ENCODE measurements around the gene GGT6.

The GGT6 gene

DNA sequence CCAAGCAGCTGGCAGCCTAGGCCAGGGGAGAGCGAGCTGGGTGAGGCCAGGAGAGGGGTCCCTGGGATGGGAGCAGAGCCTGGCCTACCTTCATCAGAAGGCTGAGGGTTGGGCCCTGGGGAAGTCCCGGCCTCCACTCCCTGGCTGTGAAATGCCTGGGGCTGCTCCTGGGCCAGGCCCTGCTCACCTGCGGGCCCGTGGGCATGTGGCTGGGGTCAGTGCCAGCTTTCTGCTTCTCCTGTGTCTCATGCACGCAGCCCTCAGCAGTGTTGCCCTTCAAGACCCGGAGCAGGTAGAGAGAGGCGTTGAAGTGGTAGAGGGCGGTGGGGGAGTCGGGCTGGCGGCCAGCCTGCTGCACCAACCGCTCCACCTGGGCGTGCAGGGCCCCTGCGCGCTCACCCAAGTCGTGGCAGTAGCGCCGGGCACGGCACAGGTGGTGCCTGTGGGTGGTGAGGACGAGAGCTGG is 17.6 kb downstream of the GGT6 start:
- TF ChIP-seq, protein P1, sequence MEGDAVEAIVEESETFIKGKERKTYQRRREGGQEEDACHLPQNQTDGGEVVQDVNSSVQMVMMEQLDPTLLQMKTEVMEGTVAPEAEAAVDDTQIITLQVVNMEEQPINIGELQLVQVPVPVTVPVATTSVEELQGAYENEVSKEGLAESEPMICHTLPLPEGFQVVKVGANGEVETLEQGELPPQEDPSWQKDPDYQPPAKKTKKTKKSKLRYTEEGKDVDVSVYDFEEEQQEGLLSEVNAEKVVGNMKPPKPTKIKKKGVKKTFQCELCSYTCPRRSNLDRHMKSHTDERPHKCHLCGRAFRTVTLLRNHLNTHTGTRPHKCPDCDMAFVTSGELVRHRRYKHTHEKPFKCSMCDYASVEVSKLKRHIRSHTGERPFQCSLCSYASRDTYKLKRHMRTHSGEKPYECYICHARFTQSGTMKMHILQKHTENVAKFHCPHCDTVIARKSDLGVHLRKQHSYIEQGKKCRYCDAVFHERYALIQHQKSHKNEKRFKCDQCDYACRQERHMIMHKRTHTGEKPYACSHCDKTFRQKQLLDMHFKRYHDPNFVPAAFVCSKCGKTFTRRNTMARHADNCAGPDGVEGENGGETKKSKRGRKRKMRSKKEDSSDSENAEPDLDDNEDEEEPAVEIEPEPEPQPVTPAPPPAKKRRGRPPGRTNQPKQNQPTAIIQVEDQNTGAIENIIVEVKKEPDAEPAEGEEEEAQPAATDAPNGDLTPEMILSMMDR (IDR thresholded peaks at IDR 0.05; ENCODE audit: insufficient read depth, low read length, poor library complexity, severe bottlenecking), result no peak
- Histone ChIP-seq H3K4me3 (replicated peaks; ENCODE audit: low read depth, low read length) (no peak overlapping the region), H3K36me3 (ENCODE audit: control insufficient read depth, insufficient read depth, low read length) (peaks cover 50% of the 10 kb centered on the region), H3K27me3 (replicated peaks; ENCODE audit: control insufficient read depth, insufficient read depth, low read length) (no peaks in the 10 kb centered on the region)
- peak; percentile 8 for DNase-seq (ENCODE audit: extremely low read depth, insufficient read length)

DNA sequence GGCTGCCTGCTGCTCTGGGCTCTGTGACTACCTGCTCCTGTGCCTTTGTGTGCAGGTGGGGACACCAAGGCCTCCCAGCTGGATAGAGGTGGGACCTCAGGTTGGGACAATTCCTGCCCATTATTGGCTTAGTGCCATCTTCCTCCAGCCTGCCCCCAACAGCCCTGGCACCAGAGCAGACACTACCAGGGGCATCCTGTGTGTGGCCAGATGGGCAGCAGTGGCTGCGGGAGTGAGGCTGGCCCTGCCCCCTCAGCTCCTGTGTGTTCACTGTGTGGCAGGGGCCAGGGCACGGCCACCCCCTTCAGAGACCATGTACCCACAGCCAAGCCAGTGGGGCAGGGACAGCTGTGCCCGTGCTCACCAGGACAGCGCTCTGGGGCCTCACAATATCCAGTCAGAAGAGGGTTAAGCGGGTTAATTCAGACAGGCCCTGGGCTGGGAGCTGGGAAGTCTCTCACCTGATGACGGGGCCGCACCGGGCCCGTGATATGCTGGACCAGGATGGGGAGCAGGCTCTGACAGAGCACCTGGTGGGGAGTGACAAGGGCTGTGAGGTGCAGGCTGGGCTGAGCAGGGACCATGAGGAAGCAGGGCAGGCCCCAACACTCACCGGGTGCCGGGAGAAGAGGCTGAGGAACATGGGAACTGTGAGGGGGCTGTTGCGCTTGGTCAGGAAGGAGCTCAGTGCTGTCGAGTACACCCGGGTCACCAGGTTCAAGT is 18.2 kb downstream of the GGT6 start:
- no peaks in the 10 kb centered on the region for H3K27me3 ChIP-seq (replicated peaks; ENCODE audit: control insufficient read depth, insufficient read depth, low read length)
- DNase-seq (ENCODE audit: extremely low read depth, insufficient read length), result peak; percentile 11
- TF ChIP-seq, protein P1 (IDR thresholded peaks at IDR 0.05; ENCODE audit: insufficient read depth, low read length, poor library complexity, severe bottlenecking), result no peak
- peaks cover 52% of the 10 kb centered on the region for H3K36me3 ChIP-seq (ENCODE audit: control insufficient read depth, insufficient read depth, low read length)
- no peak overlapping the region for H3K4me3 ChIP-seq (replicated peaks; ENCODE audit: low read depth, low read length)

DNA sequence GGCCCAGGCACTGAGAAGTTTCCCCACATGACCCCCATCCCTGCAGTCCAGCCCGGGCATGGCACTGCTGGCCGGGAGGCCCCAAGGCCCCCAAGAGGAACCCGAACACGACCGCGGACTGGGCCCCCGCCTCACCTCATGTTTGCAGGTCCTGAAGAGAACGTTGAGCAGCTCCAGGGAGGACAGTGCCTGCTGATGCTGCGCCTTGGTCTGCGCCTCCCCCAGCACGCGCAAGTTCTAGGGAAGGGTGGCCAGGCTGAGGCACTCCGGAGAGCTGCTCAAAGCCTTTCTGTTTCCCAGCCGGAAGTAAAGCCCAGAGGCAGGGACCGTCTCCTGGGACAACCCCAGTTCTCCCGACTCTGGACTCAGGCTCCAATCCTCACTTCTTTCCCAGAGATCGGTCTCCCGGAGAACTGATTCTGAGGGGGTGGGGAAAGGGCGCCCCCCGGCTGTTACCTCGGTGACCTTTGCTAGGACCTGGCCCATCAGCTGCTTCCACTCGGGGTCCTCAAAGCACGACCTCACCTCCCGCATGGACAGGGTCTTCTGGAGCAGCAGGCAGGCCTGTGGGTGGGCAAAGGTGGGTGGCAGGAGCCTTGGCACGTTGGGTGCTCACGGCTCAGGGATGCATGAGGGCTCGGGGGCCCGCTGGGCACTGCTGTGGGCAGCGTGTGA is 18.9 kb downstream of the GGT6 start:
- peak; percentile 8 for DNase-seq (ENCODE audit: extremely low read depth, insufficient read length)
- Histone ChIP-seq H3K27me3 (replicated peaks; ENCODE audit: control insufficient read depth, insufficient read depth, low read length) (no peaks in the 10 kb centered on the region), H3K36me3 (ENCODE audit: control insufficient read depth, insufficient read depth, low read length) (peaks cover 52% of the 10 kb centered on the region), H3K4me3 (replicated peaks; ENCODE audit: low read depth, low read length) (no peak overlapping the region)
- TF ChIP-seq, protein P1 (IDR thresholded peaks at IDR 0.05; ENCODE audit: insufficient read depth, low read length, poor library complexity, severe bottlenecking), result no peak

DNA sequence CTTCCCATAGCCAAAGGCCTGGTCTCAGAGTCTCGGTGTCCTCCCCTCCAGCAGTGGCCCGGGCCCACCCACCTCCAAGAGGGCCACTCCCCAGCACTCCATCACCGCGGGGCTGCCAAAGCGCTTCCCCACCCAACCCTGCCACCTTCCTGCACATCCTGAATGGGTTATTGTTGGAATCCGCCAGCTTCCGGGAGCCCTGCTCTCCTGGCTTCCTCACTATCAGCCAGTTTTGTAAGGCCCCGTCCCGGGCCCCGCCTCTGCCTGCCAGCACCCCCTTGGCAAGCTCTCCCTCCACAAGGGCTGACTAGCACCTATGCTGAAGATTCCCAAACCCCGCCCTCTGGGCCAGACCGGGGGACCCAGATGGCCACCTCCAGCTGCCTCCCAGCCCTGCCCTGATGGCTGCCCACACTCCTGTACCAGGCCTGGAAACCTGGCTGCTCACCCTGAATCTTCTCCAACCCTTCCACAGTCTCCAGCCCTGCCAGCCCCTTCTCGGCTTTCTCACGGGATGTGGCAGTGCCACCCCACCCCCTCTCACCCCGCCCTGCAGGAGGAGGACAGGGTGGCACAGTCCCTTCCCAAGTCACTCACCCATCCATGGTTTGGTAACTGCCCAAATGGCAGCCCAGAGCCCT is 19.6 kb downstream of the GGT6 start:
- peaks cover 52% of the 10 kb centered on the region for H3K36me3 ChIP-seq (ENCODE audit: control insufficient read depth, insufficient read depth, low read length)
- TF ChIP-seq, protein P1 (IDR thresholded peaks at IDR 0.05; ENCODE audit: insufficient read depth, low read length, poor library complexity, severe bottlenecking), result no peak
- H3K4me3 ChIP-seq (replicated peaks; ENCODE audit: low read depth, low read length), result no peak overlapping the region
- no peaks in the 10 kb centered on the region for H3K27me3 ChIP-seq (replicated peaks; ENCODE audit: control insufficient read depth, insufficient read depth, low read length)
- no peak for DNase-seq (ENCODE audit: extremely low read depth, insufficient read length)

DNA sequence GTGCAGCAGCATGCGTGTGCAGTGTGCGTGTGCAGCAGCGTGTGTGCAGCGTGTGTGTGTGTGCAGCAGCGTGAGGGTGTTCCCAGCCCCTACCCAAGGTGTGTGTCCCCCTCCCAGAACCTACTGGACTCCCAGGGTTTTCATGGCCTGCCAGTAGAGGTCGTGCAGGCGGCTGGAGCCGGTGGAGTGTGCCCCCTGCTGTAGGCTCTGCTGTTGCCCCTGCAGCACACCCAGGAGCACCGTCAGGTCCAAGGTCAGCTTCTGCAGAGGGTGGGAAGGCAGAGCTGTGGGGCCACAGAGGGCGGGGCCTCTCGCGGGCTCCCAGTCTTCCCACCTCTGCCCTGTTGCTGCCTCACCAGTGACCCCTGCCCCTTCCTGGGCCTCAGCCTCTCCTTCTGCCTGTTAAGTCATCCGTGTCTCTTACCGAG is 20.1 kb downstream of the GGT6 start:
- peak; percentile 17 for DNase-seq (ENCODE audit: extremely low read depth, insufficient read length)
- Histone ChIP-seq H3K36me3 (ENCODE audit: control insufficient read depth, insufficient read depth, low read length) (peaks cover 46% of the 10 kb centered on the region), H3K4me3 (replicated peaks; ENCODE audit: low read depth, low read length) (no peak overlapping the region), H3K27me3 (replicated peaks; ENCODE audit: control insufficient read depth, insufficient read depth, low read length) (no peaks in the 10 kb centered on the region)
- TF ChIP-seq, protein P1 (IDR thresholded peaks at IDR 0.05; ENCODE audit: insufficient read depth, low read length, poor library complexity, severe bottlenecking), result peak; percentile 40
